Measurements from ENCODE around the gene DAPL1. TPM values are rescaled to one million over a fixed set of nuclear protein-coding genes. Genes with fewer than 3 reads are reported as not detected.

The DAPL1 gene
- total RNA-seq, 3 donors from 2014 or later (not counting 1 experiment from before 2014, with no cell fraction given), result not detected

GRCh38 chr2:158797963-158798700 is 3.0 kb downstream of the DAPL1 start:
- intact Hi-C loops (cut with micrococcal nuclease), result no loop called here
- Mint-ChIP-seq H3K36me3 (no peaks in the 10 kb centered on the region), H3K9me3 (no peaks in the 10 kb centered on the region), H3K27me3 (ENCODE audit: low read depth in 2 of 2) (peaks cover 8 to 37% of the 10 kb centered on the region in 2 donors), H3K4me1 (no peaks in the 10 kb centered on the region), H3K27ac (no peak overlapping the region), H3K4me3 (no peak overlapping the region)
- Histone ChIP-seq H3K4me3 (ENCODE audit: low read length) (no peak overlapping the region), H3K27me3 (ENCODE audit: control insufficient read depth, insufficient read depth, low read length) (peaks cover 4% of the 10 kb centered on the region), H3K27ac (ENCODE audit: low read length) (no peak overlapping the region), H3K4me1 (ENCODE audit: control insufficient read depth, insufficient read depth, low read length) (no peaks in the 10 kb centered on the region), H3K36me3 (ENCODE audit: control insufficient read depth, insufficient read depth, low read length) (no peaks in the 10 kb centered on the region), H3K9me3 (ENCODE audit: control insufficient read depth, insufficient read depth, low read length) (no peaks in the 10 kb centered on the region)
- DNase-seq, result no peak
- TF ChIP-seq CTCF (IDR thresholded peaks at IDR 0.05), result no peak
- no peak for ATAC-seq
- WGBS (ENCODE audit: insufficient coverage), result 87% methylated on average over 6 of the region's 6 CpGs

GRCh38 chr2:158799181-158799580 is 4.1 kb downstream of the DAPL1 start:
- Mint-ChIP-seq H3K4me1 (no peaks in the 10 kb centered on the region), H3K9me3 (no peaks in the 10 kb centered on the region), H3K36me3 (no peaks in the 10 kb centered on the region), H3K4me3 (no peak overlapping the region), H3K27ac (no peak overlapping the region), H3K27me3 (ENCODE audit: low read depth in 2 of 2) (peaks cover 6 to 30% of the 10 kb centered on the region in 2 donors)
- Histone ChIP-seq H3K4me1 (ENCODE audit: control insufficient read depth, insufficient read depth, low read length) (no peaks in the 10 kb centered on the region), H3K9me3 (ENCODE audit: control insufficient read depth, insufficient read depth, low read length) (no peaks in the 10 kb centered on the region), H3K27me3 (ENCODE audit: control insufficient read depth, insufficient read depth, low read length) (peaks cover 4% of the 10 kb centered on the region), H3K36me3 (ENCODE audit: control insufficient read depth, insufficient read depth, low read length) (no peaks in the 10 kb centered on the region), H3K27ac (ENCODE audit: low read length) (no peak overlapping the region), H3K4me3 (ENCODE audit: low read length) (no peak overlapping the region)
- ATAC-seq (no peak), DNase-seq (no peak)
- TF ChIP-seq CTCF (IDR thresholded peaks at IDR 0.05), result no peak
- 92% methylated on average over 2 of the region's 2 CpGs for WGBS (ENCODE audit: insufficient coverage)
- intact Hi-C loops (cut with micrococcal nuclease), result no loop called here

- no peaks in the 10 kb centered on the region for H3K36me3 Mint-ChIP-seq
- Histone ChIP-seq H3K4me1 (ENCODE audit: control insufficient read depth, insufficient read depth, low read length) (no peaks in the 10 kb centered on the region), H3K27me3 (ENCODE audit: control insufficient read depth, insufficient read depth, low read length) (peaks cover 2% of the 10 kb centered on the region), H3K27ac (ENCODE audit: low read length) (no peak overlapping the region), H3K4me3 (ENCODE audit: low read length) (no peak overlapping the region), H3K36me3 (ENCODE audit: control insufficient read depth, insufficient read depth, low read length) (no peaks in the 10 kb centered on the region), H3K9me3 (ENCODE audit: control insufficient read depth, insufficient read depth, low read length) (no peaks in the 10 kb centered on the region)
- no peaks in the 10 kb centered on the region for H3K9me3 Mint-ChIP-seq
- ATAC-seq, result no peak
- DNase-seq, result no peak
- peaks cover 2 to 15% of the 10 kb centered on the region in 2 donors for H3K27me3 Mint-ChIP-seq (ENCODE audit: low read depth in 2 of 2)
- intact Hi-C loops (cut with micrococcal nuclease), result no loop called here
- 100% methylated on average over 2 of the region's 2 CpGs for WGBS (ENCODE audit: insufficient coverage)
- no peaks in the 10 kb centered on the region for H3K4me1 Mint-ChIP-seq
- no peak for TF ChIP-seq CTCF (IDR thresholded peaks at IDR 0.05)
- H3K4me3 Mint-ChIP-seq, result no peak overlapping the region
- H3K27ac Mint-ChIP-seq, result no peak overlapping the region
Measured at GRCh38 chr2:158803506-158803905, 8.4 kb downstream of the DAPL1 start.

GRCh38 chr2:158805255-158805654 is 10.1 kb downstream of the DAPL1 start:
- no peaks in the 10 kb centered on the region for H3K27me3 ChIP-seq (ENCODE audit: control insufficient read depth, insufficient read depth, low read length)
- Mint-ChIP-seq H3K9me3 (no peaks in the 10 kb centered on the region), H3K4me1 (no peaks in the 10 kb centered on the region), H3K27me3 (ENCODE audit: low read depth in 2 of 2) (peaks cover 2 to 7% of the 10 kb centered on the region in 2 donors), H3K4me3 (no peak overlapping the region), H3K27ac (no peak overlapping the region), H3K36me3 (no peaks in the 10 kb centered on the region)
- 86% methylated on average over 4 of the region's 4 CpGs for WGBS (ENCODE audit: insufficient coverage)
- TF ChIP-seq CTCF (IDR thresholded peaks at IDR 0.05), result no peak
- no peak overlapping the region for H3K27ac ChIP-seq (ENCODE audit: low read length)
- no peaks in the 10 kb centered on the region for H3K36me3 ChIP-seq (ENCODE audit: control insufficient read depth, insufficient read depth, low read length)
- DNase-seq (no peak), ATAC-seq (no peak)
- intact Hi-C loops (cut with micrococcal nuclease), result no loop called here
- no peaks in the 10 kb centered on the region for H3K9me3 ChIP-seq (ENCODE audit: control insufficient read depth, insufficient read depth, low read length)
- no peak overlapping the region for H3K4me3 ChIP-seq (ENCODE audit: low read length)
- H3K4me1 ChIP-seq (ENCODE audit: control insufficient read depth, insufficient read depth, low read length), result no peaks in the 10 kb centered on the region
